NCI-H2171 (cell line): ENCODE results near the gene ASTN2.
"Not testable (repeated sequence)": the region's sequence is repeated elsewhere in the genome, so short reads cannot be mapped to it uniquely, and the experiment has no call there.

Experiments
- DNase-seq: peaks from one replicate; lab custom pipeline; 2025; lab: John Stamatoyannopoulos, UW

The ASTN2 gene

DNA sequence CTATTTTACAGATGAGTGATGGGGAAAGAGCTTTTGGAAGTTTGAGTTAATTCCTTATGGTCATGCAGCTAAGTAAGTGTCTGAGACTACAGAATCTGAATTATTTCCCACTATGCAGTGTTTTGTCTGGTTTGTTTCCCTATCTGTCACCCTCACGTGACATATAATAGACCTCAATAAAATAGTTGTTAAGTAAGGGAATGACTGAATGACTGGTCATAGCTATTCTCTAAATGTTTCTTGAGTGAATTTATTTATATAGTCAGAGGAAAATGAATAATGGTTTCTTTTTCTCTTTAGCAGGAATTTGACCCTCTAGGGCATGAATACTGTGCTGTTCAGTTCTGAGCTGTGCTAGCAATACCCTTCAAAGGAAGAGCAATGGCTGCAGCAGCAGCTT is 717.5 kb downstream of the ASTN2 start:
- no peak for DNase-seq

DNA sequence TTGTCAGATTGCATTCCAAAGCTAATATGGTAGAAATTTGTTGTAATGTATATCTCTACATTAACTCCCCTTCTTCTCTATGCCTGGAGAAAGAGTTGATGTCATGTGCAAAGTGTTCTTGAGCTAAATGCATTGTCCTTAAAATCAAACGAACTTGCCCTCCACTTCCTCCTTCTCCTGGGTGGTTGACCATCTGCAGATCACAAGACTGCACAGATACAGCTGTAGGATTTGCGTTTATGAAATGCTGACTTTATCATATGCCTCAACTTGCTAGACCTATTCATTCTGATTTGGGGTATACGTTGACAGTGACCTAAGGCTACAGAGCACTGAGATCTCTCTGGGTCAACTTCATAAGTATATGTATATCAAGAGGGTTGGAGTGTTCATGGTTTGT is 719.4 kb downstream of the ASTN2 start:
- DNase-seq, result no peak

DNA sequence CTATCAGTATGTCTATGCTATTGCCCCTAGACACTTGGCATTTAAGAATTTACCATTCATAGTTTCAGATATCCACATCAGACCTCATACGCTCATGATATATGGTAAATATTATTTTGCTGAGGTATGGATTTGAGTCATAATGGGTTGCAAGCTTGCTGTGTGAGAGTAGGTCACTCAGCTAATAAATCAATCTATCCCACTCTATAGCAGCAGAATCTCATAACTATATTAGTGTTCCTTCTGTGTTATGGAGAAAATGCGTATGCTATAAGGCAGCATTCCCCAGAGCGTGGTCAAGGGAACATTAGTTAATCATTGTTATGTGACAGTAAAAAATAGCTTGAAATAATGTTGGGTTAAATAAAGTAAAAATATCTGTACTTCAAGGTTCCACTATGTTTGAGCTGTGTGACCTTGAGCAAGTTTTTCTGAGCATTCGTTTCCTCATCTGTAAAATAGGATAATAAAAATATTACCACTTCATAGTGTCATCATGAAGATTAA is 720.0 kb downstream of the ASTN2 start:
- DNase-seq, result no peak

DNA sequence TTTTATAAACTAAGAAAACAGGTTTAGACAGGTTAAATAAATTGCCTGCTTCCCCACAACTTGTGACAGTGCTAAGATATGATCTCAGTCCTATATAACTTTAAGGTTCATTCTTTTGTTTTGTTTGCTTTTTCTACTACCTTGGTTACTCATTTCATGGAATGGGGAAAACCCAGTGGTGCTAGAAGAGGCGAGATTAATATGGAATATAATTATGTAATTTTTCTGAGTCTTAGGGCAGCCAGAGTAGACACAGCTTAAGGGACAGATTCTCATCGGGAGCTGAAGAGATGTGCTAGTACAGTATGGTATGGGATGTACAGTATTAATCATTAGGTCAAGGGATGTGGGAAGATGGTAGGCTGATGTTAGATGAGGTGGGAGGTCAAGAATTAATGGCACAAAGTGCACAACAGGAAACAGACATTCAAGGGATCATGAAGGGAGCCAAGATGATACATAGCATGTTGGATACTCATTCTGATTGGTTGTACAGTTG is 721.6 kb downstream of the ASTN2 start:
- DNase-seq, result no peak

DNA sequence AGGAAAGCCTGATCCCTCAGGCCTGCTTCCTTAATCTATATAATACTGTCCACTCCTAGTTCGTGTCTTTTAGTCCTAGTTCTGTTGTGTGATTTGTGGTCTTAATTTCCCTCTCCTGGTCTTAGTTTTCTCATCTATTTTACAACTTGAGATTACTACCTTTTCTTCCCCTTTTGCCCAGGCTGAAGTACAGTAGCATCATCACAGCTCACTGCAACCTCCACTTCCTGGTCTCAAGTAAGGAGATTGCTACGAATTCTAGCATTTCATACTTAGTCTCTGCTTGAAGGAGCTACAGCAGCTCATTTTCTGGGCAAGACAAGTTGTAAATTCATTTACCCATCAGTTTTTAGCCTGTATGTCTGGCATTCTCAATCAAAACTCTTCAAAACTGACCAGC is 722.2 kb downstream of the ASTN2 start:
- no peak for DNase-seq

DNA sequence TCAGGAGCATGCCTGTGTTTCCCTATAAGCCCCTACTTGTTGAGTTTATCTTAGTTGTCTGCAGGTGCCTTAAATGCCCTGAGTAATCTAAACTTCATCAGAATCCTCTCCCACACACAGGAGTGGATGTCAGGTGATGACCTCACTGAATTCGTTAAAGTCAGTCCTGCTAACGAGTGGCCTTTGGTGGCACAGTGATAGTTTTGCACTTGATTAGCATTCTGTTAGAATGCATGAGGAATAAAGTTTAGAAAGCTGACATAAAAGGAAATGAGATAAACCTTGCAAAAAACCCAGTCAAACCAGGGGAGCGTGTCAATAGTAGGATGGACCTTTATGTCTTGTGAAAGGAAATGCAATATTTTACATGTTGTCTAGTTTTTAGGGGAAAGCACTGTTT is 723.2 kb downstream of the ASTN2 start:
- no peak for DNase-seq

DNA sequence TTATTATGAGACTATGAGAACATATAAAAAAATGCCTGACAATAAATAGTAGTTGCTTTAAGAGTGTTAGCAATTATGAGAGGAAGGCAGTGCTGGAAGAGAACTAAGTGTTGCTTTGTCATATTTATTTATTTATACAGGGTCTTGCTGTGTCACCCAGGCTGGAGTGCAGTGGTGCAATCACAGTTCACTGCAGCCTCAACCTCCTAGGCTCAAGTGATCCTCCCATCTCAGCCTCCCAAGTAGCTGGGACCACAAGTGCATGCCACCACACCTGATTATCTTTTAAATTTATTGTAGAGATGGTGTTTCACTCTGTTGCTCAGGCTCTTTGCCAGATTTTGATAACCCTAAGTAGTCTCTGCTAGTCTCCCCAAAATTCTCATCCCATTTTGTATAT is 724.1 kb downstream of the ASTN2 start:
- not testable (repeated sequence) for DNase-seq

DNA sequence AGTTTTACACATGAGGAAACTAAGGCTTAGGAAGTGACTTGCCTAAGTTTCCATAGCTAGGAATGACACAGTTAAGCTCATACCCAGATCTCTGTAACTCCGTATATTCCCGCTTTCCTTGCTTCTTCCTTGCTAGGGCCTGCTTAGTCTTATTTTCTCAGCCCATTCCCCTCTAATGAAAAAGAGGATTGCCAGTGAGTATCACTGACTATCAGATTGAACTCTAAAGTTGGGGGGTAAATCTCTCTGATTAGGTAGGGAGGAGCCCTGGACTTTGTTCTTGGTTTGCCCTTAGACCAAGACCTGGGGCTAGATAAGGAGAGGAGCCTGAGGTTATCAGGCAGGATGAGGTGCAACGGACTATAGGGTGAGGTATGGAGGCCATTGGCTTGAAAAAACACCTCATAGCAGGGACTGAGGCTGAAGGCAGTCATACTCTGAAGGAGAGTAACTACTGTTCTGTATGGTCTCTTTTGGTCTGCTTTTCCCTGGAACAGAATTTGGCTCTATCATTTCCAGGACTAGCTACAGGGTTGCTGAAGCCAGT is 725.3 kb downstream of the ASTN2 start:
- DNase-seq, result no peak

DNA sequence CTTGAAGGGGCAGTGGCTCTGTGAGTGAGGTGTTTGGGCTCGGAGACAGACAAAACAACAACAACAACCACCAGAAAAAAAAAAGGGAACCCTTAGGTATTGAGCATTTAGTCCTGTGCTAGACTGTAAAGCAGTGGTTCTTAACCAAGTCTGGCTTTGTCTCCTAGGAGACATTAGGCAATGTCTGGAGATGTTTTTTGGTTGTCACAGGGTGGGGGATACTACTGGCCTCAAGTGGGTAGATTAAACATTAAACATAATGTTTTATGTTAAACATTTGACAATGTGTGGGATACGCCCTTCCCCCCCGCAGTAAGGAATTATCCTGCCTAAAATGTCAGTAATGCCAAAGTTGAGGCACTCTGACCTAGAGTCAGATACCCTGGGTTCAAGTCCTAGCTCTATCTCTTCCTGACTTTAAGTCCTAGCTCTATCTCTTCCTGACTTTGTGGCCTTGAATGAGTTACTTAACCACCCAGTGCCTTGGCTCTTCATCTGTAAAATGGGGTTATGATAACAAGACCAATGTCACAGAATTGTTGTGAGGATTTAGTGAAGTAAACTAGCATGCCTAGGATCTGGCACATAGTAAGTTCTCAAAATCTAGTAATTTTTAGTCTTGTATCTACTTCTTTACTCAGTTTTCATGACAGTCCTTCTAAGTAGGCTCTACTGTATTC is 725.9 kb downstream of the ASTN2 start:
- DNase-seq, result no peak

DNA sequence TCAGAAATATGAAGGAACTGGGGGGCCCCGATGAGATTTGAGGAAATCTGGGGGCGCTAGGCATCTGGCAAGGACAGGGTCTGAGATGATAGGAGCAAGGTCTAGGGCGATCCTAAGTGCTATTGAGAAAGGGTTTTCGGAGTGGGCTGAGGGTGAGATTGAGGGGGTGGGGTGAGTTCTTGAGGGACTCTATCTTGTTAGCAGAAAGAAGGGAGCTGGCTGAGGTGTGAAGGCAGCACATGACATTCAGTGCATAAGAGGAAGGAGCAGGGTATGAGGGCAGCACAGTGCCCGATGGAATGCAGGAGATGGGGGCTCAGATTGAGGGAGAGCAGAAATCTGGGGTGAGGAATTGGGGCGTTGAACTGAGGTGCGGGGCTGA is 727.1 kb downstream of the ASTN2 start:
- DNase-seq, result no peak

DNA sequence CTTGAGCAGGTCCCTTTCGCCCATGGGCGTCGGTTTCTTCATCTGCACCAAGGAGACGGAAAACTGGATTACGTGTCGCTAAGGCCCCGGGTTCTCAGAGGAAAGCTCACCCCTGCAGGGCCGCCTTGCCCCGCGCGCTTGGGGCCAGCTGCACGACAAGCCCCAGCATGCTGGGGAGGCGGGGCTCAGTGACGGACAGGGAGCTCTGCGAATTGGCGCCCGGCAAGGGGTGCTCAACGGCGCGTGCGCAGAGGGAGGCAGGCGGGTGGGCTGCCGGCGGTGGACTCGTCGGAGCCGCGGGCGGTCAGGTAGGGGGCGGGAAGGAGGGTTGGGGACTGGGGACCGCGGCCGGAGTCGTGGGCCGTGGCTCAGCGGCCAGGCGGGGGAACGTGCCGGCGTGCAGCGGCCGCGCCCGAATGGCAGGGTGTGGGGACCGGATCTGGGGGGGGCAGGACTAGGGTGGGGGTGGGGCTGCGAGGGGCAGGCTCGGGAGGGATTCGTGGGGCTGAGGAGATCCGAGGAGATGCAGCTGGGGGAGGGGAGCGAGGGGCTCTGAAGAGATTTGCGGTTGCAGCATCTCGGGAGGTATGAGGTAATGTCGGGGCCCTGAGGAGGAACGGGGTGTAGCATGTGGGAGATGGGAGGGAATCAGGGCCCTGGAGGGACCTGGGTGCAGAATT is 727.6 kb downstream of the ASTN2 start, which contains the start of gene TRIM32:
Gene TRIM32, plus strand, starts transcription at position 232 of the 680 bp plus-strand sequence. CDS start 10,438 bp downstream, outside the sequence.
- peak; percentile 92 for DNase-seq

DNA sequence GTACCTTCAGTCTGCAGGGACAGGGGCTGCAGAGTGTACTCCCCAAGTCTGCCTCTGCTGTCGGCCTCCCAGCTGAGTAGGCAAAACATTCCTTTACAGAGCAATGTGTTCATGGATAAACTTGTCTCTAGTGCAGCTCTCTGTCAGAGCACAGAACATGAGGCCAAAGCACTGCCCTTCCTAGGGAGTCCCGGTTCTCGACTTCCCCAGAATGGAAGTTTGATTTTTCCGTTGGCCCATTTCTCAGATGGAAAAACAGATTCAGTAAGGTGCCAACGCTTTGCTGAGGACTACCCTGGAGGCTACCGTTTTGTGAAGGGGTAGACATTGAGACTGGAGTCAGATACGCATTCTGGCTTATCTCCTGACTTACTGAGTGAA is 728.2 kb downstream of the ASTN2 start:
- DNase-seq, result no peak

DNA sequence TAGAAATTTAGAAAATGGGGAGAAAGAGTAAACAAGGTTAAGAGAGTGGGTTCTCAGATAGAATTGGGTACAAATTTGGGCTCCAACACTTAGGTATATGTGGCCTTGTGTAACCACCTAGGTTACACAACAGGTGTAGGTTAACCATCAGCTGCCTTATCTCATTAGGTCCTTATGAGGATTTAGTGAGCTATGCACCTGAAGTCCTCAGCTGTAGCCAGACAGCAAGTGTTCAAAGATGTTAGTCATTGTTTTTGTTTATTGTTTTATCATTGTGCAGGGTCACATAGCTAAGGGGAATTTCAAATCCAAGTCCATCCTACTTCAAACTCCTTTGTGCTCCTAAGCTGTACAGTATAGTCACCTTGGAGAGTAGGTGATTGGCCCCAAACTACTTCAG is 728.7 kb downstream of the ASTN2 start:
- DNase-seq, result no peak

DNA sequence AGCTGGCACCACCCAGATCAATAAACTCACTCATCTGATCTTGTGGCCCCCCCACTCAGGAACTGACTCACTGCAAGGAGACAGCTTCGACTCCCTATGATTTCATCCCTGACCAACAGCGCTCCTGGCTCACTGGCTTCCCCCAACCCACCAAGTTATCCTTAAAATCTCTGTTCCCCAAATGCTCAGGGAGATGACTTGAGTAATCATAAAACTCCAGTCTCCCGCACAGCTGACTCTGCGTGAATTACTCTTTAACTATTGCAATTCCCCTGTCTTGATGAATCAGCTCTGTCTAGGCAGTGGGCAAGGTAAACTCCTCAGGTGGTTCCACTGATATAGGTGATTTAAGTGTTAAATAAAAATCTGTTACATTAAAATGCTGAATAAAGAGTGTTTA is 729.7 kb downstream of the ASTN2 start:
- DNase-seq, result no peak

DNA sequence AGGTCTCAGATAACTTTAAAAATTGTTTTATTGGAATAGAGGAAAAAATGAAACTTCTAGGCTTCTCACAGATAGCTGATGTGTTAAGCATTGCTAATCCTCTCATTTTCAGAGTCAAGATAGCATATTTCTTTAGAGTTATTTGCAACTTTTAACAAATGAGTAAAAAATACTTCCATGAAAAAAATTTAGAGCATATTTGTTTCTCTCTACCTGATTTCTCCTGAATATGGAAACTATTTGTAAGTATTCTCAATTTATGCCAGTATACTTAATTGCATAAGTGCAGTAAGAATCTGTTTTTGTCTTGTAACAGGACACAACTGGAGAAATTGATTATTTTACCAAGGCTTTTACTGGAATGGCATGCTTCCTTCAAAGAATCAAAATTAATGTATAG is 731.3 kb downstream of the ASTN2 start:
- DNase-seq, result no peak

DNA sequence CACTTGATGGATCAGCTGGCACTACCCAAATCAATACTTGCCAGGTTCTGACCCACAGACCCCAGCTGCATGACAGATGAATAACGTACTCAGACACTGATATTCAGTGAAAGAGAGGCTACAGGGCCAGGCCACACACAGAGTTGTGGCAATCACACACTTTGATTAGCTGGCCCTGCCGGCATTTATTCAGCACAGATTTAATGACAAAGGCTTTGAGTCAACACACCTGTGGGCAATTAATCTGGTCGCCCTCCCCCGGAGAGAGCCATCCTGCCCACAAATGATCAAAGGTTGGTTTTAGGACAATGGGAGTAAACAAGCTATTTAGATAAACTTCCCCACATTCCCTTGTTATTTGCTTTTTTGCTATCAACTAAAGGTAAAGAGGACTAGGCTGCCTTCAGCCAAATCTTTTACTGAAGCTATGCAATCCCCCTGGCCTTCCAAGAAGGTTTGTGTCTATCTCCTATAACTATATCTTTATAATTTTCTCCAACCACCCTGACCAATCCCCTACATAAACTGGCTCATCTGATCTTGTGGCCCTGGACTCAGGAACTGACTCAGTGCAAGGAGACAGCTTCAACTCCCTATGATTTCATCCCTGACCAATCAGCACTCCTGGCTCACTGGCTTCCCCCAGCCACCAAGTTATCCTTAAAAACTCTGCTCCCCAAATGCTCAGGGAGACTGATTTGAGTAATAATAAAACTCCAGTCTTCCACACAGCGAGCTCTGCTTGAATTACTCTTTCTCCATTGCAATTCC is 740.5 kb downstream of the ASTN2 start:
- DNase-seq, result no peak

DNA sequence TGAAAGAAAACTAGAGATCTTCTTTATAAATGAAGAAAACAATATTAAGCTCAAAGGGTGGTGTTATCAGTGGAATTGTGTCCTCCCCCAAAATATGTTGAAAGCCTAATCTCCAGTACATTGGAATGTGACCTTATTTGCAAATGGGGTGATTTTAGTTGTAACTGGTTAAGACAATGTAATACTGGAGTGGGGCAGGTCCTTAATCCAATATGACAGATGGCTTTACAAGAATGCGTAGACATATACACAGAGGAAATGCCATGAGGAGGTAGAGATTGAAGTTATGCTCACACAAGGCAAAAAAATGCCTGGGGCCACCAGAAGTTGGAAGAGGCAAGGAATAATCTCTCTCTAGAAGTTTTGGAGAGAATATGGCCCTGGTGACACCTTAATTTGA is 741.5 kb downstream of the ASTN2 start:
- no peak for DNase-seq

DNA sequence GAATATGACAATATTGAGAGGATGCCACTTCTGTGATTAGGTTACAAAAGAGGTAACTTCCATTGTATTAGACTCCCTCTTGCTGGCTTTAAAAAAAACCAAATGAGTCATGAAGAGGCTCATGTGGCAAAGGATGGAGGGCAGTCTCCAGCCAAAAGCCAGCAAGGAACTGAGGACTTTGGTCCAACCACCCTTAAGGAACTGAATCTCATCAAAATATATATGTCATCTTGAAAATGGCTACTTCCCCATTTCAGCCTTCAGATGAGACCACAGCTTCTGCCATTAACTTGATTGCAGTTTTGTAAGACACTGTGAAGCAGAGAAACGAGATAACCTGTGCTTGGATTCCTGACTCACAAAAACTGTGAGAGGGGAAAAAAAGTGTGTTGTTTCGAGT is 743.3 kb downstream of the ASTN2 start:
- DNase-seq, result no peak

DNA sequence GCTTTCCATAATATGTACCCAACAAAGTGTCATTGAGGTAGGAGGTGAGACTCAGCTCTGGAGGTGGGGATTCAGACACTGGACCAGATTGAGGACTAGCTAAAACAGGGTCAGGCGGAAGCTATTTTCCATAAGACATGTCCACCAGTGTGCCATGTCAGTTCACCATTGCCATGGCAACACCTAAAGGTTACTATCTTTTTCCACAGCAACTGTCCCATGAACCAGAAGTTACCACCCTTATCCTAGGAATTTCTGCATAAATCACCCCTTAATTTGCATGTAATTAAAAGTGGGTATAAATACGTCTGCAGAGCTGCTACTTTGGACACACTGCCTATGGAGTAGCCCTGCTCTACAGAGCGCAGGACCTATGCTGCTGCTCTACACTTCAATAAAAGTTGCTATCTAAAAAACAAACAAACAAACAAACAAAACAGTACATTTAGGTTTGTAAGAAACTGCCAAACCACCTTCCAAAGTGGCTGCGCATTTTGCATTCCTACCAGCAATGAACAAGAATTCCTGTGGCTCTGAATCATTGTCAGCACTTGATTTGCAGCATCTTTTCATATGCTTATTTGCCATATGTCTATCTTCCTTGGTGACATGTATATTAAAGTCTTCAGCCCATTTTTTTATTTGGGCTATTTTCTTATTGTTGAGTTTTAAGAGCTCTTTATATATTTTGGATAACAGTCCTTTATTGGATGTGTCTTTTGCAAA is 745.7 kb downstream of the ASTN2 start:
- no peak for DNase-seq

DNA sequence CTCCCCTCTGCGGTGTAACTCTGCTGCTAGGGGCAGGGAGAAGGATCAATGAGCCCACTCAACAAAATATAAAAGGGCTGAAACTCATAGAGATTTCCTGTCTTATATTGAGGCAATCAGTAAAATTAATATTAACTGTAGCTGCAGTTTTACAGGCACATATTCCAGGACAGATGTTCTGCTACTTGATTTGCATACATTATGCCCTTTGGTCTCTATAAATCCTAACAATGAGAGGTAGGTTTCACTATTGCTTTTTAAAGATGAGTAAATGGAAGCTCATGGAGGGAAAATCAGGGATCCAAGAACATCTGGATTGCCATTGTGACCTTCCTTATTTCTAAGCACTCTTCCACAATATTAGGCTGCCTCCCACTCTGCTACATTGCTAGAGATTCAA is 751.3 kb downstream of the ASTN2 start:
- no peak for DNase-seq

DNA sequence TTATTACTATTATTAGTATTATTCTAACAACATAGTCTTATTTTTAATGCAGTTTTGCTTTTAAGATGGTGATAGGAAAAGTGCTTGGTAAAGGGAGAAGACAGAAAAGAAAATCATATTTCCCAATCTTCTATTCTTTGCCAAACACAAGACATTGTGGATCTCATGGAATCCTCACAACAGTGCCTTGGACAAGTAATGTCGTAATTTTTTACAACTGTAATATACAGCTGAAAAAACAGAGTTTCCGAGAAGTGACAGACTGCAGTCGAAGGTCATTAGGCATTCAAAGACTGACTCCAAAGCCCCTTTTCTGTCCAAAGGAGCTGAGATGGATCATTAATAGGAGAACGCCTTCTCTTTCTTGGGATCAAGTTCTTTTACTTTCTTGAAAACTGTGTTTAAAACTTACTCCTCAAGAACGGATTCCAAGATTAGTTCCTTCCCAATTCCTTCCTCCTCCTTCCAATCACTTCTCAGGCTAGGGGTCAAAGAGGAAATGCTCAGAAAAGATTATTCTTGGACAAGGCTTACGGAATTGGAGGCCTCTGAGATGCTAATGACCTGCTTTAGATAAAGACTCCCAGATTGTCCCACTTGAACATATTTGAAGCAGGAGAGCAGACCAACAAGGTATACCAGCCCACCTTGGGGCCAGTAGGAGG is 752.1 kb downstream of the ASTN2 start:
- no peak for DNase-seq
